Measurements from ENCODE around the gene ARSG.

DNA sequence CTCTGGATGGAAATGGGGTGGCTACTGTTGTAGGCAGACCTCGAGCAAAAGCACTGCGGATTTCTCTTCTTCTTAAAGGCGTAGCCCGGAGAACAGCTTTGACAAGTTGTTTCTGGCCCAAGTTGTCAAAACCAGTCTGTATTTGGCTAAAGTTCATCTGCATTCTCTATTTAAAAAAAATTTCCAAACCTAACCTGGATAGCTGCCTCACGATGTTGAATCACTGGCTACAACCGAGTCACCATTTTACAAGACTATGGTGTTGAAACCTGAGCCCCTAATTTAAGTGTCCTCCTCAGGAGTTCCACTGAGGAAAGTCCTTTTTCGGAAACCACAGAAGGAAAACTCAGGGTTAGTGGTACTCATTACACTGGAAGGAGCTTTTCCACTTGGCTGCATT is 1.8 kb upstream of the ARSG start:
- no peak for TF ChIP-seq CTCF (IDR thresholded peaks at IDR 0.05; ENCODE audit: extremely low read depth in 1 of 2, insufficient read depth in 1 of 2, low read depth in 1 of 2, low read length in 2 of 2)
- no peak for TF ChIP-seq POLR2A (IDR thresholded peaks at IDR 0.05; ENCODE audit: low read depth, low read length)
- no peak for TF ChIP-seq FOS (IDR thresholded peaks at IDR 0.05; ENCODE audit: borderline replicate concordance, insufficient read depth, low read length)
- TF ChIP-seq POLR2AphosphoS5 (IDR thresholded peaks at IDR 0.05; ENCODE audit: insufficient read depth, low read depth, low read length) = no peak
- TF ChIP-seq EZH2 (IDR thresholded peaks at IDR 0.05; ENCODE audit: borderline replicate concordance, low read depth, low read length, severe bottlenecking) = no peak
- TF ChIP-seq JUN (IDR thresholded peaks at IDR 0.05; ENCODE audit: borderline replicate concordance, insufficient read depth, insufficient read length, low read depth) = no peak
